ENCODE data around the gene ATP5MK. TPM values are rescaled to one million over a fixed set of nuclear protein-coding genes. Genes with fewer than 3 reads are reported as not detected.

ATP5MK gene
- polyA plus RNA-seq, 1 of the 3 experiments (the other 2 are of a cell fraction) = 408 TPM

- H3K9me2 ChIP-seq = no peaks in the 10 kb centered on the region
- no peaks in the 10 kb centered on the region for H3K4me1 ChIP-seq (ENCODE audit: control insufficient read depth in 1 of 2, insufficient read depth in 2 of 2, low read depth in 1 of 2, low read length in 1 of 2)
- no peak overlapping the region for H3K4me2 ChIP-seq
- H3K36me3 ChIP-seq (replicated peaks in 1 of 2; ENCODE audit: control insufficient read depth in 1 of 2, insufficient read depth in 2 of 2, low read length in 1 of 2) = peaks cover 49 to 89% of the 10 kb centered on the region in 2 experiments
- H3K27me3 ChIP-seq (ENCODE audit: insufficient read depth) = no peaks in the 10 kb centered on the region
- no peak for TF ChIP-seq IRF3 (IDR thresholded peaks at IDR 0.05; ENCODE audit: low read depth, low read length)
- TF ChIP-seq RXRA (IDR thresholded peaks at IDR 0.05; ENCODE audit: borderline replicate concordance, low read depth) = no peak
- TF ChIP-seq TAF1 (IDR thresholded peaks at IDR 0.05; ENCODE audit: borderline replicate concordance, low read depth, low read length) = no peak
- no peak for TF ChIP-seq NRF1 (IDR thresholded peaks at IDR 0.05; ENCODE audit: low read depth, low read length)
- TF ChIP-seq POLR2AphosphoS5 (IDR thresholded peaks at IDR 0.05; ENCODE audit: low read depth, low read length) = no peak
- no peak for TF ChIP-seq FOXM1 (IDR thresholded peaks at IDR 0.05; ENCODE audit: low read depth)
- no peak for TF ChIP-seq RAD21 (IDR thresholded peaks at IDR 0.05; ENCODE audit: low read length)
- H4K20me1 ChIP-seq (ENCODE audit: insufficient read depth) = no peaks in the 10 kb centered on the region
- no peaks in the 10 kb centered on the region for H3K9me3 ChIP-seq
- no peak overlapping the region for H2AFZ ChIP-seq (ENCODE audit: low read depth)
- POLR2A ChIA-PET = no interaction called here
- H3F3A ChIP-seq (replicated peaks; ENCODE audit: insufficient read depth) = peaks cover 5% of the 10 kb centered on the region
- no peaks in the 10 kb centered on the region for H3K79me2 ChIP-seq (ENCODE audit: insufficient read depth)
- no peak overlapping the region for H3K9ac ChIP-seq
- CTCF ChIA-PET = interaction anchor here (1.0 to 3.2 kb wide), 6 partner anchors 9 to 123 kb away, joined by 3 to 17 read pairs (median 4); partner anchors contain the start of gene CALHM2
- peak overlapping the region in 1 of 2 experiments; percentile 47; a peak in 1 of 4 replicates for H3K27ac ChIP-seq (ENCODE audit: low read depth in 2 of 2, low read length in 1 of 2)
- 90% methylated on average over 9 of the region's 13 CpGs for WGBS (ENCODE audit: low lambda C conversion rate)
- no peak for DNase-seq
- H3K4me3 ChIP-seq (ENCODE audit: low read depth in 2 of 2, low read length in 1 of 2) = no peak overlapping the region
Observed at GRCh38 chr10:103442031-103442461, 45.8 kb upstream of the ATP5MK start.

GRCh38 chr10:103441611-103442010, 45.3 kb upstream of the ATP5MK start:
- H3K4me1 ChIP-seq (ENCODE audit: control insufficient read depth in 1 of 2, insufficient read depth in 2 of 2, low read depth in 1 of 2, low read length in 1 of 2) = no peaks in the 10 kb centered on the region
- TF ChIP-seq NRF1 (IDR thresholded peaks at IDR 0.05; ENCODE audit: low read depth, low read length) (no peak), ELF1 (IDR thresholded peaks at IDR 0.05) (no peak), MXI1 (IDR thresholded peaks at IDR 0.05; ENCODE audit: low read depth, low read length) (no peak)
- TF ChIP-seq, protein P1, sequence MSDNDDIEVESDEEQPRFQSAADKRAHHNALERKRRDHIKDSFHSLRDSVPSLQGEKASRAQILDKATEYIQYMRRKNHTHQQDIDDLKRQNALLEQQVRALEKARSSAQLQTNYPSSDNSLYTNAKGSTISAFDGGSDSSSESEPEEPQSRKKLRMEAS (IDR thresholded peaks at IDR 0.05; ENCODE audit: low read depth) = no peak

DNA sequence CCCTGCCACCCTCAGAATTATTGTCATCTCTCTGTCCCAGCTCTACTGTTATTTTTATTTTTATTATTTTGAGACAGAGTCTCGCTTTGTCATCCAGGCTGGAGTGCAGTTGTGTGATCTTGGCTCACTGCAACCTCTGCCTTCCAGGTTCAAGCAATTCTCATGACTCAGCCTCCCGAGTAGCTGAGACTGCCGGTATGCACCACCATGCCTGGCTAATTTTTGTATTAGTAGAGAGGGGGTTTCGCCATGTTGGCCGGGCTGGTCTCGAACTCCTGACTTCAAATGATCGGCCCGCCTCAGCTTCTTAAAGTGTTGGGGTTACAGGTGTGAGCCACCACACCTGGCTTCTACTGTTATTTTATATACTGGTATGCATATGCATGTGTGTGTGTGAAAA, 44.9 kb upstream of the ATP5MK start:
- Histone ChIP-seq H3K79me2 (ENCODE audit: insufficient read depth) (no peaks in the 10 kb centered on the region), H3K27ac (ENCODE audit: low read depth in 2 of 2, low read length in 1 of 2) (peak overlapping the region in 1 of 2 experiments; percentile 47; a peak in 1 of 4 replicates), H3F3A (replicated peaks; ENCODE audit: insufficient read depth) (peaks cover 5% of the 10 kb centered on the region), H3K9ac (no peak overlapping the region), H3K36me3 (replicated peaks in 1 of 2; ENCODE audit: control insufficient read depth in 1 of 2, insufficient read depth in 2 of 2, low read length in 1 of 2) (peaks cover 53 to 89% of the 10 kb centered on the region in 2 experiments), H3K4me1 (ENCODE audit: control insufficient read depth in 1 of 2, insufficient read depth in 2 of 2, low read depth in 1 of 2, low read length in 1 of 2) (no peaks in the 10 kb centered on the region), H3K4me2 (no peak overlapping the region), H4K20me1 (ENCODE audit: insufficient read depth) (no peaks in the 10 kb centered on the region), H3K4me3 (ENCODE audit: low read depth in 2 of 2, low read length in 1 of 2) (no peak overlapping the region), H3K9me2 (no peaks in the 10 kb centered on the region), H3K9me3 (no peaks in the 10 kb centered on the region), H3K27me3 (ENCODE audit: insufficient read depth) (no peaks in the 10 kb centered on the region), H2AFZ (ENCODE audit: low read depth) (no peak overlapping the region)
- WGBS (ENCODE audit: low lambda C conversion rate) = 93% methylated on average over 8 of the region's 8 CpGs
- ChIA-PET CTCF (interaction anchor here (0.7 to 1.4 kb wide), 3 partner anchors 10 to 27 kb away, joined by 3 to 5 read pairs (median 5); partner anchors contain the start of gene CALHM2), POLR2A (no interaction called here)
- DNase-seq = no peak
- TF ChIP-seq EP300 (IDR thresholded peaks at IDR 0.05; ENCODE audit: borderline replicate concordance in 1 of 2, low read depth in 1 of 2, low read length in 1 of 2) (no peak), FOSL2 (IDR thresholded peaks at IDR 0.05; ENCODE audit: borderline replicate concordance, low read depth) (no peak), POLR2AphosphoS5 (IDR thresholded peaks at IDR 0.05; ENCODE audit: low read depth, low read length) (no peak), YY1 (IDR thresholded peaks at IDR 0.05; ENCODE audit: low read depth) (no peak), FOXJ3 (CRISPR knock-in tag; IDR thresholded peaks at IDR 0.05) (no peak), PBX3 (IDR thresholded peaks at IDR 0.05) (no peak), IRF3 (IDR thresholded peaks at IDR 0.05; ENCODE audit: low read depth, low read length) (no peak), ZBTB33 (IDR thresholded peaks at IDR 0.05; ENCODE audit: borderline replicate concordance, low read depth) (no peak)

More at GRCh38 chr10:103441611-103442010, 45.3 kb upstream of the ATP5MK start:
- H3K4me3 ChIP-seq (ENCODE audit: low read depth in 2 of 2, low read length in 1 of 2) = no peak overlapping the region
- no peak overlapping the region for H3K4me2 ChIP-seq
- H3F3A ChIP-seq (replicated peaks; ENCODE audit: insufficient read depth) = peaks cover 5% of the 10 kb centered on the region
- peaks cover 50 to 89% of the 10 kb centered on the region in 2 experiments for H3K36me3 ChIP-seq (replicated peaks in 1 of 2; ENCODE audit: control insufficient read depth in 1 of 2, insufficient read depth in 2 of 2, low read length in 1 of 2)
- POLR2A ChIA-PET = no interaction called here
- WGBS (ENCODE audit: low lambda C conversion rate) = 77% methylated on average over 4 of the region's 8 CpGs
- H2AFZ ChIP-seq (ENCODE audit: low read depth) = no peak overlapping the region
- no peaks in the 10 kb centered on the region for H3K9me2 ChIP-seq
- CTCF ChIA-PET = interaction anchor here (0.7 to 1.4 kb wide), 6 partner anchors 9 to 123 kb away, joined by 3 to 5 read pairs (median 3); partner anchors contain the start of gene CALHM2
- no peaks in the 10 kb centered on the region for H3K9me3 ChIP-seq
- no peaks in the 10 kb centered on the region for H4K20me1 ChIP-seq (ENCODE audit: insufficient read depth)
- H3K27me3 ChIP-seq (ENCODE audit: insufficient read depth) = no peaks in the 10 kb centered on the region
- H3K9ac ChIP-seq = no peak overlapping the region
- peak overlapping the region in 1 of 2 experiments; percentile 47; a peak in 1 of 4 replicates for H3K27ac ChIP-seq (ENCODE audit: low read depth in 2 of 2, low read length in 1 of 2)
- H3K79me2 ChIP-seq (ENCODE audit: insufficient read depth) = no peaks in the 10 kb centered on the region
- no peak for DNase-seq
